Esophagus muscularis mucosa (tissue), 4 donors: ENCODE measurements around the gene SHE. TPM values are rescaled to one million over a fixed set of nuclear protein-coding genes. Genes with fewer than 3 reads are reported as not detected.

Source experiments
- DNase-seq: peaks from one replicate; pipeline ENCODE4 v3.0.0-alpha.2; 2017; ENCODE audit errors: extremely low spot score
- H3K27ac ChIP-seq, 4 donors: fragments of 200-600 bp; sonication (generic); replicated peaks in 1 of 4; 1 replicate in 3 of 4; 2 replicates in 1 of 4; pipeline ENCODE4 v1.5.1; 2016 to 2019; ENCODE audit warnings: mild to moderate bottlenecking in 1 of 4
- H3K27me3 ChIP-seq, 4 donors: fragments of 200-600 bp; sonication (generic); one replicate each; pipeline versions ENCODE4 v1.5.1 to v1.6.0; 2016 to 2019
- H3K36me3 ChIP-seq, 4 donors: fragments of 200-600 bp; sonication (generic); one replicate each; pipeline ENCODE4 v1.5.1; 2016 to 2019
- H3K4me1 ChIP-seq, 4 donors: fragments of 200-600 bp; sonication (generic); one replicate each; pipeline ENCODE4 v1.5.1; 2016 to 2019
- H3K4me3 ChIP-seq, 4 donors: fragments of 200-600 bp; sonication (generic); 1 replicate in 2 of 4; 2 replicates in 2 of 4; pipeline ENCODE4 v1.5.1; 2016 to 2019; ENCODE audit warnings: mild to moderate bottlenecking in 4 of 4, moderate library complexity in 1 of 4
- H3K9me3 ChIP-seq, 4 donors: fragments of 200-600 bp; sonication (generic); 1 replicate in 3 of 4; 2 replicates in 1 of 4; pipeline ENCODE4 v1.5.1; 2016 to 2019
- CTCF ChIP-seq, 3 experiments: fragments of 200-600 bp in 2 of 3; fragments of 450-650 bp in 1 of 3; sonication (generic) in 2 of 3; IDR thresholded peaks; one replicate each; pipeline ENCODE4 v1.5.1; 2017 to 2019; ENCODE audit warnings: antibody characterized with exemption in 3 of 3, mild to moderate bottlenecking in 2 of 3, moderate library complexity in 1 of 3
- EP300 ChIP-seq: sonication (generic); formaldehyde crosslinking; IDR thresholded peaks from one replicate; pipeline ENCODE4 v1.6.1; 2017; ENCODE audit warnings: antibody characterized with exemption
- POLR2A ChIP-seq: fragments of 450-650 bp; IDR thresholded peaks from one replicate; pipeline ENCODE4 v1.6.1; 2017; ENCODE audit warnings: antibody characterized with exemption, moderate library complexity, mild to moderate bottlenecking, low read depth
- POLR2AphosphoS5 ChIP-seq, 2 donors: sonication (generic); formaldehyde crosslinking; IDR thresholded peaks; one replicate each; pipeline ENCODE4 v1.6.1; 2017; ENCODE audit warnings: antibody characterized with exemption in 2 of 2
- WGBS: methylation state at CpG from one replicate; pipeline ENCODE4 v1.1.5; 2018; 5-methylcytosine and 5-hydroxymethylcytosine counted together
- intact Hi-C: fragments of 100-400 bp; cut with DNase I; formaldehyde crosslinking; loops from one replicate; pipeline ENCODE4 v1.15.1; 2023
- total RNA-seq, 4 donors: library from RNA; depleted of rRNA; stranded (reverse); fragments of >200 nt; gene quantifications; one replicate each; pipeline versions ENCODE4 v1.1.0 to v1.2.1, GENCODE V29; 2016

Gene SHE
- total RNA-seq, 4 donors from 2014 or later: 12.5 to 17.0 (median 12.6) TPM

- no peak for DNase-seq
- Histone ChIP-seq H3K27ac (no peak overlapping the region), H3K4me3 (no peak overlapping the region), H3K9me3 (no peaks in the 10 kb centered on the region), H3K36me3 (no peaks in the 10 kb centered on the region), H3K4me1 (no peaks in the 10 kb centered on the region), H3K27me3 (no peaks in the 10 kb centered on the region)
- TF ChIP-seq CTCF (IDR thresholded peaks at IDR 0.05) (no peak), POLR2AphosphoS5 (IDR thresholded peaks at IDR 0.05) (no peak), POLR2A (no peak), EP300 (no peak)
- 66% methylated on average over 6 of the region's 6 CpGs for WGBS
- intact Hi-C loops: no loop called here
Measured at GRCh38 chr1:154527192-154527591, 25.0 kb upstream of the SHE start.

DNA sequence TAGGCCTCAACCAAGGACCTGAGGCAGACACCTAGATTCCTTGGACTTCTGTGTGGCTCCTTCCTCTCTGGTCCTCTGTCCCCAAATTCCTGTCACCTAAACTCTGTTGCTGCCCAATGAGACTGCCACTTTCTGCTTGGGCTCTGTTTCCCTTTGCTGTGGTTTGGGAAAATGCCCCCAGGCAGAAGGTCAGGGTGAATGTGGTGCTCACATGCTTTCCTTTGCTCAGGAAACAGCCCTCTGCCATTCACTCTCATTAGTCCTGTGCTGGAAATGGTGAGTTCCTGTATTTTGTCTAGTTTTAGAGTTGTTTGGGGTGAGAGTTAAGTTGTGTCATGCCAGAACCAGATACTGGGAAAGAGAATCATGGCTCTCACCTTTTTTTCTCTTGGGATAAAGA lies 22.7 kb upstream of the SHE start:
- Histone ChIP-seq H3K36me3 (no peaks in the 10 kb centered on the region), H3K4me3 (no peak overlapping the region), H3K27me3 (no peaks in the 10 kb centered on the region), H3K27ac (no peak overlapping the region), H3K9me3 (no peaks in the 10 kb centered on the region), H3K4me1 (peaks cover 0 to 16% (median 7%) of the 10 kb centered on the region in 4 donors)
- TF ChIP-seq POLR2AphosphoS5 (IDR thresholded peaks at IDR 0.05): no peak
- TF ChIP-seq CTCF (IDR thresholded peaks at IDR 0.05): no peak
- TF ChIP-seq EP300: no peak
- no peak for TF ChIP-seq POLR2A
- intact Hi-C loops: no loop called here
- DNase-seq: no peak

DNA sequence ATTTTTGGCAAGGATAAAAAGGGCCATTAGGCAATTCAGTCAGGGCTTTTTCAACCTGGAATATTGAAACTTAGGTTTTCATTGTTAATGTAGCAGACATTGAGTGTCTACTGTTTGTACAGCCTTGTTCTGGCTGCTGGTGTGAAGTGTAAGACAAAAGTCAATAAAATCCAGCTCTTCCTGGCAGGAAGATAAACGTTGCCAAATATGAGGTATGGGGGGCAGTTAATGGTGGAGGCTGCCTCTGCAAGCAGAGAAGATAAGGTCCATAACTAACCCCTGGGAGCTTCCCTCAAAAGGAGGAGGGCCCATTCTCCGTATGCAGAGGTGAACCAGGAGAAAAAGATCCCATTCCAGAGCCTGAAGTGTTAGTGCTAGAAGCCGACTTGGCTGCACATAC lies 19.5 kb upstream of the SHE start:
- TF ChIP-seq CTCF (IDR thresholded peaks at IDR 0.05) (no peak), EP300 (no peak), POLR2A (no peak), POLR2AphosphoS5 (IDR thresholded peaks at IDR 0.05) (no peak)
- H3K27ac ChIP-seq: no peak overlapping the region
- intact Hi-C loops: no loop called here
- DNase-seq: no peak
- 61% methylated on average over 3 of the region's 3 CpGs for WGBS
- no peaks in the 10 kb centered on the region for H3K36me3 ChIP-seq
- H3K27me3 ChIP-seq: no peaks in the 10 kb centered on the region
- no peak overlapping the region for H3K4me3 ChIP-seq
- H3K9me3 ChIP-seq: no peaks in the 10 kb centered on the region
- peaks cover 0 to 19% (median 7%) of the 10 kb centered on the region in 4 donors for H3K4me1 ChIP-seq

- no peak for TF ChIP-seq EP300
- no peak for TF ChIP-seq POLR2AphosphoS5 (IDR thresholded peaks at IDR 0.05)
- TF ChIP-seq POLR2A: no peak
- TF ChIP-seq CTCF (IDR thresholded peaks at IDR 0.05): no peak
- 34% methylated on average over 3 of the region's 3 CpGs for WGBS
- no peak for DNase-seq
- peak overlapping the region in 1 of 4 donors; percentile 22 for H3K27ac ChIP-seq
- H3K27me3 ChIP-seq: no peaks in the 10 kb centered on the region
- peaks cover 0 to 19% (median 7%) of the 10 kb centered on the region in 4 donors for H3K4me1 ChIP-seq
- no peak overlapping the region for H3K4me3 ChIP-seq
- intact Hi-C loops: no loop called here
- no peaks in the 10 kb centered on the region for H3K36me3 ChIP-seq
- H3K9me3 ChIP-seq: no peaks in the 10 kb centered on the region
Measured at GRCh38 chr1:154520333-154520732, 18.1 kb upstream of the SHE start.

GRCh38 chr1:154519591-154519991 lies 17.4 kb upstream of the SHE start:
- peak overlapping the region in 2 of 4 donors; percentile 3 to 22 for H3K27ac ChIP-seq
- H3K4me1 ChIP-seq: peaks cover 0 to 19% (median 7%) of the 10 kb centered on the region in 4 donors
- intact Hi-C loops: no loop called here
- no peaks in the 10 kb centered on the region for H3K9me3 ChIP-seq
- H3K36me3 ChIP-seq: no peaks in the 10 kb centered on the region
- H3K4me3 ChIP-seq: no peak overlapping the region
- DNase-seq: no peak
- H3K27me3 ChIP-seq: no peaks in the 10 kb centered on the region
- TF ChIP-seq POLR2A (no peak), EP300 (no peak), POLR2AphosphoS5 (IDR thresholded peaks at IDR 0.05) (no peak), CTCF (IDR thresholded peaks at IDR 0.05) (no peak)
- 74% methylated on average over 9 of the region's 9 CpGs for WGBS
